Measurements from ENCODE around the gene SMARCD1. TPM values are rescaled to one million over a fixed set of nuclear protein-coding genes. Genes with fewer than 3 reads are reported as not detected.

SMARCD1 gene
- total RNA-seq, 1 donor from 2014 or later = 85.0 TPM

DNA sequence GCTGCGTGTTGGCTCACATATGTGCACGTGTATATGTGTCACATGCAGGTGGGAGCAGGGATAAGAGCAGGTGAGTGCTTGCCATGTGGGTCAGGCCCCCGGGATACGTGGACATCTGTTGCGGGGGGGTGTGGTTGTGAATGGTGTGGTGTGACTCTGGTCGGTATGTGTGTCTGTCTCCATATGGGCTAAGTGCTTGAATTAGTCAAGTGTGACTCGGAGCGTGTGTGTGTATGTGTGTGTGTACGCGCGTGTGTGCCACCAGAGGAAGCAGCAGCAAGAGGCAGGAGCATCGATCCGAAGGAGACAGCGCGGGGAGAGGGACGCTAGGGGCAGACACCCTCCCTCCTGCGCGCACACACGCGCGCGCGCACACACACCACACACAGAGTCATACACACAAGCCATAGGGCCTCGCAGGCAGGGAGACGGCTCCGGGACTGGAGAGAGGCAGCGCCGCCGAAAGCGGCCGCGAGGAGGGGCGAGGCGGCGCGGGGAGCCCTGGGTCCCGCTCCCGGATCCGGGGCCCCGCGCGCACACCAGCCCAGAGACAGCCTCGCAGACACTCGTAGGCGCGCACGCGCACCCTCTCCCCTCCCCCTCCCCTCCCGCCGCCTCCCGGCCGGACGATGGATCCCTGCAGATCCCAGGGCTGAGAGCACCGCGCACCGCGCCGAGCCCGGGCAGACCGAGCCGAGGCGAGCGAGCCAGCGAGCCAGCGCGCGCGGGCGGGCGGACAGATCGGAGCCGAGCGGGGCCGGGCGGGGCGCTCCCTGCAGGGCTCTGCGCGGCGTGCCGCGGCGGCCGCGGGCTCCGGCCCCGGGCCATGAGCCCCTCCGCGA is 27.9 kb upstream of the SMARCD1 start, which contains the start of gene ASIC1:
Gene ASIC1 (plus strand): TSS at position 597 of the 842 bp plus-strand sequence. CDS start 1,171 bp downstream, outside the sequence.
- peak; percentile 17 for DNase-seq (ENCODE audit: low read depth)

DNA sequence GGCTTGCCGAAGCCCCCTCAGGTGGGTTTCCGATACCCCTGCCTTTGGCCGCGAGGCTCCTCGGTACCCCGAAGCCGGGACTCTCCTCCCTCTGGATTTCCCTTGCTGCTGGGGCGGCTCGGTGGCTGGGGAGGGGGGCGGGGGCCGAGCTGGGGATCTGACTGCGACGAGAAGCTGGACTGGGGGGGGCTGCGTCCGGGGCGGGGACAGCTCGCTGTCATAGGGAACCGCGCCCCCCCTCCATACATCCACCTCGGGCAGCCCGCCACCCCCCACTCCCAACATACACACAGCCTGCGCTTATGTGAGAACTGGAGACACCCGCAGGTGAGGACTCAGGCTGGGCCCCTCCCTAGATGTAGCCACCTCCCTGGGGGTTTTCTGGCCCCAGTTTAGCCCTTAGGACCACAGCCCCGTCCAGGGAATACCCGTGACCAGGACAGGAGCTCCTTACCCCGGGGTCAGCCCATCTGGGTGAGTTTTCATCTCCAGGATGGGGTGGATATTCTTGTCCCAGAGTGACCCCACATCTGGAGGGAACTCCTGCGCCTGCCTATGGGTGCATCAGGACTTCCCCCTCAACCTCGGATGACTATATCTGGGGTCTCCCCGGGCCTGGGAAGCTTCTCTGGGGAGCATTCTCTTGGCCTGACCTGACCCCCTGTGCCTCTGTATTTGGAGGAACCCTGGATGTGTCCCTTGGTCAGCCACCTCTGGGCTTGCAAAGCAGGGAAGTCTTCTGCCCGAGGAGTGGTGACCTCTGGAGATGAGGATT is 27.1 kb upstream of the SMARCD1 start:
- DNase-seq (ENCODE audit: low read depth) = no peak

DNA sequence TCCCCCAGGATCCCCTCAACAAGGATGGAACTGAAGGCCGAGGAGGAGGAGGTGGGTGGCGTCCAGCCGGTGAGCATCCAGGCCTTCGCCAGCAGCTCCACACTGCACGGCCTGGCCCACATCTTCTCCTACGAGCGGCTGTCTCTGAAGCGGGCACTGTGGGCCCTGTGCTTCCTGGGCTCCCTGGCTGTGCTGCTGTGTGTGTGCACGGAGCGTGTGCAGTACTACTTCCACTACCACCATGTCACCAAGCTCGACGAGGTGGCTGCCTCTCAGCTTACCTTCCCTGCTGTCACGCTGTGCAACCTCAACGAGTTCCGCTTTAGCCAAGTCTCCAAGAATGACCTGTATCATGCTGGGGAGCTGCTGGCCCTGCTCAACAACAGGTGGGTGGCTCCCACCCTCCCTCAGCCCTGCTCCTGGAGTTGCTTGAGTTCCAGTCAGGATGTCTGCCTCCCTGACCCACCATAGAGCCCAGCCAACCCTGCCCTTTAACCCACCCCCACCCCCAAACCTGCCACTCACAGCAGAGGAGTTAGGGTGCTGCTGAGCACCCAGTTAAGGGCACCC is 26.3 kb upstream of the SMARCD1 start:
- no peak for DNase-seq (ENCODE audit: low read depth)

DNA sequence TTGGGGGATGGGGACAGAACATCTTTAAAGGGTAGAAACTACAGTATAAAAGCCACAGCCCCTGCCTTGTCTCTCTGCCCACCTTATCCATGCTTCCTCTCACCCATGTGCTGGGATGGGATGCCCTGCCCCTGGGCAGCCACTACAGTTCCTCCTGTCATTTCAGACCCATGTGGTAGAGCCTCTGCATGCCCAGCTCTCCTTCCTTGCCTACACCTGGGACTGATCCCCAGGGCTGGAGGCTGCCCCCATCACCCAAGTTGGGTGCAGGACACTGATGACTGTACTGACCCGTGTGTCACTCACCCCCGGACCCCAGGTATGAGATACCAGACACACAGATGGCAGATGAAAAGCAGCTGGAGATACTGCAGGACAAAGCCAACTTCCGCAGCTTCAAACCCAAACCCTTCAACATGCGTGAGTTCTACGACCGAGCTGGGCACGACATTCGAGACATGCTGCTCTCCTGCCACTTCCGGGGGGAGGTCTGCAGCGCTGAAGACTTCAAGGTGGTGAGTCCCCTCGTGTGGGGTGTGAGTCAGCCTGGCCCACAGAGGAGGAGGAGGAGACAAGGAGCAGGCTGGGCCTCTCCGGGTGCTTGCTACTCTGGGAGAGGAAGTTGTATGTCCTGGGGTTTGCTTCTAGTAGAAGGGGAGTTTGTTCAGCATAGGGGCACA is 25.6 kb upstream of the SMARCD1 start:
- DNase-seq (ENCODE audit: low read depth) = no peak

DNA sequence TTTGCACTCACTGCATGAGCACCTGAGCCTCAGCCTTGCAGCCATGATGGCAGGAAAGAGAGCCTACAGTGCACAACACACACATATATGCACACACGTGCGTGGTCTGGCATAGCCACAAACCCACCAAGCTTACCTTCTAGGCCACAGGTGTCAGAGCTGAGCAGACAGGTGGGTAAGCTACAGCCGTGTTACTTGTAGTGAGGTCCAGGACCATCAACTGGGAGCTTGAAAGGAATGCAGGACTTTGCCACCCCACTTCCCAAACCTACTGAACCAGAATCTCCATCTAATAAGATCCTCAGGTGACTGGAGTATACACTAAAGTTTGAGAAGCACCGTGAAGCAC is 25.0 kb upstream of the SMARCD1 start:
- DNase-seq (ENCODE audit: low read depth) = no peak

DNA sequence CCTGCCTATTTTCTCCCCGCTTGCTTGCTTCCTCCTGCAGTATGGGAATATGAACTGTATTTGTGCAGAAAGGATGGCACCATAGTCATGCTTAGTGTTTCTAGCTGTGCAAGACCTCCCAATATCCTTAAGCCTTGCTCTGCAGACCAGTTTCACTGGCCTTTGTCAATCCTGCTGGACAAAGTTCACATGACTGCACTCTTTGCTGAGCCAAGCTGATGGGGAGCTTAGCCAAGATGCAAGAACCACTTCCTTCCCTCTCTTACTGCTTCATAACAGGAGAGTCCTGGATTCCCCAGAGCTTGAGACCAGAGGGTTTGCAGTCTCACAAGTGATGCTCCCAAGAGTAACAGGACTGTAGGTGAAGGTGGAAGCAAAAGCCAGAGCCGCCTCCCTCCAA is 24.0 kb upstream of the SMARCD1 start:
- no peak for DNase-seq (ENCODE audit: low read depth)

DNA sequence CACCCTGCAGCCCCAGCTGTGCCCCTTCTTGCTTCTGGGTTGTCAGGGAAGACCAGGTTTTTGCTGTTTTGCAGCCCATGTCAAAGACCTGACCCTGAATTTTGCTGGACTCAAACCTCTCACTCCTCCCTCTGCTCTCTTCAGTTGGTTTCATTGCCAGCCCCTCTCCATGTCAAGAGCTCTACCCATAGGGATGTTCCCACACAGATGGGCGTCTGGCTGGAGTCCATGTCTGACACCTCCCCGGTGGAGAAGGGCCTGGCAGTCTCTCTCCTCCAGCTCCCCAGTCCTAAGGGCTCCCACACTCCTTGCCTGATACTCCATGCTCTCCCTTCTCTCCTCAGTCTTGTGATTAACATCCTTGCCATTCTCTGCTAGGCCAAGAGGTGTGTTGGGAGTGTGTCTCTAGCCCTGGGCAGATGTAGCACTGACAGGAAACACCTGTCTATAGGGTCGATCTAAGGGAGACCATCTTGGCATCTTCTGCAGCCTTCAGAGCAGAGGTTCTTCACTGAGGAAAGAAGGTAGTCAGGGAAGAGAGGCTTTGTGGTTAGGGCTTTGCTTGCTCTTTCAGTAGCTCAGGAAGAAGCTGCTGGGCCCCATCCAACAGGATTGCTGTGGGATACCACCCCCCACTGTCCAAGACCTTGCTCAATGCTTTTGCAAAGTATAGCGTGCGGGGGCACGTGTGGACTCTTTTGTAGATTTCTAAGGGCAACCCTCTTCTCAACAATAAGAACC is 23.0 kb upstream of the SMARCD1 start:
- no peak for DNase-seq (ENCODE audit: low read depth)

DNA sequence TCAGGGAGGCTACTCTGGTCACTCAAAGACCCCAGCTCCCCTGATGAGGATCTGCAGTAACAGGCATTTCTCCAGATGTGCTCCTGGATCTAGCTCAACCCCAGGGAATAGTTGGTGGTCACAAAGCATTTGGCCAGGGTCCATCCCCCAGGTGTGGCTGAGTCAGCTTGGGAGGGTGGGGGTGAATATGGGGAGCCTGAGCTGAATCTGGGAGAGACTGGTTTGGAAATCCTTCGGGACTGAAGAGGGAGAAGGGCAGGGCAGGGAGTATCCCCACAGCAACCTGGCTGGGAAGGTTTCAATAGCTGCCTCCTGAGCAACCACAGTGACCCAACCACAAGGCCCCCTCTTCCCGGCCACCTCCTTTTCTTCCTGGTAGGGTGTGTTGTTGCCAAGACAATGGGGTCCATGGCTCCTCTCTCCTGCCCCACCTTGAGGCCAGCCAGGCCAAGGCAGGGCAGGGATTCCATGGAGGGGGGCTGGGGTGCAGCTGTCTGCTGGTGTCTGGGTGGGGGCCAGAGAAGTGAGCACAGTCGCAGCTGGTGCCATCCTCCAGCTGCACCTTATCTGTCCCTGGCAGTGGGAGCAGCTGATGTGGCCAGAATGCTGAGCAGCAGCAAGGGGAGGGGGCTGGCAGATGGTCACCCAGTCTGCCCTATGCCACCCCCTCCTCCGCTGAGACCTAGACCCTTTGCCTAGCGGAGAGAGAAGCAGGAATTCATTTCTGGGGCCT is 22.2 kb upstream of the SMARCD1 start:
- DNase-seq (ENCODE audit: low read depth) = peak; percentile 28

DNA sequence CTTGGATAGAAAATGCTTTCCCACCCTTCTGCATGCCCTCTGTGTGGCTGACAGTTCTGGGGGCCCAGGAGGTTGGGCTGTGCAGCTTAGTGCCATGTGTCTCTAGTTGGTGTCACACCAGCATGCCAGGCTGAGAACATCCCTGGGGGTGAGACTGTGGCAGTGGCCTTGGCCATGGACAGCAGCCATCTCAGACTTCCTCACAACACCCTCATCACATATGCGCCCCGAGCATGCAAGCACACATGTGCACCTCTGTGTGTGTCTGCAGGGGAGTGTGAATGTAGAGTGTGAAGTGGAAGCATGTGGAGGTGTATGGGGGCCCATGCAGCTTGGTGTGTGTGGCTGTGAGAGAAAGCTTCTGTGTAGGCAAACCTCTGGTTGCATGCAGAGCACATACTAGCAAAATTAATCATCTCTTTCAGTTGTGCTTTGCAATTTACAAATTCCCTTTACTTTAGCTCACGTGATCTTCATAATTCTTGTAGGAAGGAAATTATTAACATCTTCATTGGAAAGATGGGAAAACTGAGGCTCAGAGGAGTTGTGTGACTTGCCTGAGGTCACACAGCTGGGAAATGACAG is 19.3 kb upstream of the SMARCD1 start:
- no peak for DNase-seq (ENCODE audit: low read depth)

DNA sequence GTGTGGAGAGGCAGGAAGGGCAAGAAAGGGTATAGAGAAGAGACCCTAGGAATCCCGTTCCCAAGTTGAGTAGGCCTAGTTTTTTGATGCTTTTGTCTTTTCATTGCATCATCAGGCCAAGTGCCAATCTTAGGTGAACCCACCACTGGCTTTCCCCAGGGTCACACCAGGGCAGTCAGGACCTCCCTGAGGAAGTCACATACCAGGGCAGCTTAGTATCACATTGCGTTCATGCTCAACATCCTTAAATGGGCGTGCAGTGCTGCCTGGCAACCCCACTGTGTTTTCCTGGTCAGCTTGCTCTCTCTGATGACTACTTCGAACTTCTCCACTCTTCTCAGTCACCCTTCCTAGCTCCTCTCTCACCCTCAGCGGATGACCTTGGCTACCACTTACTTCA is 18.7 kb upstream of the SMARCD1 start:
- DNase-seq (ENCODE audit: low read depth) = peak; percentile 90

DNA sequence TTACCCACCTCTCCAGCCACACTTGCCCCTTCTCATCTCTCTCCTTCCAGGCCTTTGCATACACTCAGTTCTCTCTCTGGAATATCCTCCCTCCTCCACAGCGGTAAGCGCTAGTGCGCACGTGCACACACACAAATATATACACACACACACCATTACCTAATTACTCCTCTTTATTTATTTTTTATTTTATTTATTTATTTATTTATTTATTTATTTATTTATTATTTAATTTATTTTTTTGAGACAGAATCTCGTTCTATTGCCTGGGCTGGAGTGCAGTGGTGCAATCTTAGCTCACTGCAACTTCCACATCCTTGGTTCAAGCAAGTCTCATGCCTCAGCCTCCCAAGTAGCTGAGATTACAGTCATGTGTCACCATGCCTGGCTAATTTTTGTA is 16.1 kb upstream of the SMARCD1 start:
- no peak for DNase-seq (ENCODE audit: low read depth)

DNA sequence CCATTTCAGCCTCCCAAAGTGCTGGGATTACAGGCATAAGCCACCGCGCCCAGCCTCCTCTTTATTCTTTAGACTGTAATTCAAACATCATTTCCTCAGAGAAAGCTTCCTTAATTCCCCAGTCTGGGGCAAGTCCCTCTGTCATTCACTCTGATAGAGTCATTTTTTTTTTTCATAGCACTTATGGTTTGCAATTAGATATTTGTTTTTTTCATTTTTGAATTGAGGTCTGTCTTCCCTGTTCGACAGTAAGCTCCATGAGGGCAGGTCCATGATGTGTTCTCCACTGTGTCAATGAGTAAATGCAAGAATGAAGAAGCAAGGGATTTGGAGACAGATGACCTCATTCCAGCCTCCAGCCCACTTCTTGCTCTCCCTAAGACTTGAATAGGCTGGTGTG is 15.6 kb upstream of the SMARCD1 start:
- DNase-seq (ENCODE audit: low read depth) = no peak

DNA sequence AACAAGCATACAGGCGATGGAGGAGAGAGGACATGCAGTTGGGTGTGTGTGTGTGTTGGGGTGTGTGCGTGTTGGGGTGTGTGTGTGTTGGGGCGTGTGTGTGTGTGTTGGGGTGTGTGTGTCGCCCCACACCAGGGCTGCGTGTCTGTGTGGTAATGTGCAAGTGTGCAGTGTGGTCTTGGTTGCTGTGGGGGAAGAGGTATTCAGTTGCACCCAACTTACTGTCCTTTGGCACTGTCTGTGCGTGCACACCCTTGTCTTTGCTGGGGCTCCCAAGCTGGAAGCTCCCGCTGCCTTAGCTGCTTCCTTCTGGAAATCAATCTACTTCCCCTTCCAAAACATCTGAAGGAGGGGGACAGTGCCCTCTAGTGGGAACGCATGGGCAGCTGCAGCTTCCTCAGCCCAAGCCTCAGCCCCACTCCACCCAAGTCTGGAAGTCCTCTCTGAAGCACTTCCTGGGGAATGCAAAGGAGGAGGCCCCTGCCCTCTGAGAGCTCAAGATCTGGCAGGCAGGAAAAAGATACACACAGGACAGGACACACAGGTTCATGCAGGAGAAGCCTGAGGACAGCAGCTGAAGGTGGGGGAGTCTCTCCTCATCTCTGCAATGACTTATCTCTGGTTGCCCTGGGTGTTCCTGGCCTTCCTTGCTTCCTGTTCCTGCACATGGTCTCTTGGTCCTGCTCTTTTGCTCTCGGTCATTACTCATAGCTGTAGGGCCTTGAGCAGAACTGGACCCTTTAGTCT is 14.7 kb upstream of the SMARCD1 start:
- DNase-seq (ENCODE audit: low read depth) = peak; percentile 71

DNA sequence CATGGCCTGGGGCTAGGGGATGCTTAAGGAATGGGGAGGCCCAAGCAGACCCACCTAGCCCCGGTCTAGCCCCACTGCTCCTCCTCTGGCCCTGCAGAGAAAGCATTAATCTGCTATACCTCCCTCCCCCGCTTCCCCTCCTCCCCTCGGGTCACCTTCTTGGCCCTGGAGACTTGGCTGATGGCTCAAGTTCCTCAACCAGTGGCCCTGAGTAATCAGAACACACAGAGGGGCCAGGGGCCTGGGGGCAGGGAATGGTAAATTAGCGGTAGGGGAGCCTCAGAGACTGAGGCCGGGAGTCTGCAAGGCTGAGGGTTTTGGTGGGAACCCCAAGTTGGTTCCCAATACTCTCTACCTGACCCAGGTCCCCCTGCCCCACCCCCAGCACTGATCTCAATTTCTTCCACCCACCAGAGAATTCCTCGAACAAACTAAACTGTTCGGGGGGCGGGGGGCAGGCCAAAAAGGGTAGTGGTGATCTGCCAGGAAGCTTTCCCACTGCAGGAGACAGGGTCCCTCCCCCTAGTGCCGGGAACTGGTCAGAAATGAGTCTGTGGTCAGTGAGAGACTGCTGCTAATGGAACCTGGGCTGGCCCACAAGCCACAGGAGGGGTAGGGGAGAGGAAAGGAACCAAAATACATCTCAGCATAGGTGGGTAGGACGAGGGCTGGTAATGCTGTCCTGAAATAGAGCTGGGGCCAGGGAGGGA is 12.8 kb upstream of the SMARCD1 start:
- DNase-seq (ENCODE audit: low read depth) = no peak

DNA sequence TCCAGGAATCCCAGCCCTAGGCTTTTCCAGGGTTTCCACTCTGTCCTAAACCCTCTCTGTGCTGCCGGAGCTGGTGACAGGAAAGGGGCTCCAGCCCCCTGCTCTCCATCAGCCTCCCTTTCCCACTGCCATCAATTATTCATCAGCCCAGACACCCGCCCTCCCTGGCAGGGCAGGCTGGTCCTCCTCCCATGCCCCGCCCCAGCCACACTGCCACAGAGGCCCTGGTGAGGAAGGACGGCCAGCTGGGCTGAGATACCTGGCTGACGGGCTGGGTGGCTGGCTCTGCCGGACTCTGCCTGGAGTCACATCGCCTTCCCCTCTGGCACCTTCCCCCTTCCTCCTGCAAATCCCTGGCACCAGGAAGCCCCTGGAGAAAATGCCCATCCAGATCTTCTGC is 11.9 kb upstream of the SMARCD1 start:
- no peak for DNase-seq (ENCODE audit: low read depth)

DNA sequence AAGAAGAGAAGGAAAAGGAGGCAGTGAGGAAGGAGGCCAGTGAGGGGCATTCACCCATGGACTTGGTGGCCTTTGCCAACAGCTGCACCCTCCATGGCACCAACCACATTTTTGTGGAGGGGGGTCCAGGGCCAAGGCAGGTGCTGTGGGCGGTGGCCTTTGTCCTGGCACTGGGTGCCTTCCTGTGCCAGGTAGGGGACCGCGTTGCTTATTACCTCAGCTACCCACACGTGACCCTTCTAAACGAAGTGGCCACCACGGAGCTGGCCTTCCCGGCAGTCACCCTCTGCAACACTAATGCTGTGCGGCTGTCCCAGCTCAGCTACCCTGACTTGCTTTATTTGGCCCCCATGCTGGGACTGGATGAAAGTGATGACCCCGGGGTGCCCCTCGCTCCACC is 11.4 kb upstream of the SMARCD1 start:
- DNase-seq (ENCODE audit: low read depth) = no peak

DNA sequence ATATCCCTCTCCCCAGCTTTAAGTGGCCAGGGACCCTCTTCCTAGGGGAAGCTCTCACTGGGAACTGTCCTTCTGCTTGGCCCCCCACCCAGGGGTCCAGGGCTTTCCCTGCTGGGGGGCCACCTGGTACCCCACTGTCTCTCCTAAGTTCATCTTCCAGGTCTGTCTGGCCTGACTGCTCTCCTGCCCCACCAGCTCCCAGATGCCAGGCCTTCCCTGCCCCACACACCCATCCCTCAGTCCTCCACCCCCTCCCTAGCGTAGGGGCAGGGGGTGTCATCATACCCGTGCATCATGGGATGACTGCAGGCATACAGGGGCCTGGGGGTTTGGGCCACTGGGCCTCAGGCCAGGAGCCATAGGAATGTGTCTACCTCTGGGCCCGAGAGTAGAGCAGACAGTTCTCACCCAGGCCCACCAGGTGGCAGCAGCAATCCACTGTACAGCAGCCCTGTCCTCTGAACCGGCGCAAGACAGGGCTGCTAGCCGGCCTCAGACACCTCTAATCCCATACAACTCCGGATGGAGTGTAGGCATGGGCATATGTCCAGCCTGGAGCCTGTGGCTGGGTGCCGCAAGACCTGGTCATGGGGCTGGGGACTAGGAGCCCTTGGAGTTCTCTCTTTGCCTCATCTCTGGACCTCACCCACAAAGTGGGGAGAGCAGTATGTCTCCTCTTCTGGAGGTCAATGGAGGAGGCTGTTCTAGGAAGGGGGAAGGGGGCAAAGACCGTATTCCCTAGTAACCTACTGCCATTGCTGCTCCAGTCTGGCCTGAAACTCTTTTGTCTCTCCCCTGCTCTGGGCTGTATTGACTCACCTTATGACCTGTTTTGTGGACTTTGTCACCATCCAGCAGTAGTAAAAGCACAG is 10.0 kb upstream of the SMARCD1 start:
- DNase-seq (ENCODE audit: low read depth) = peak; percentile 60

DNA sequence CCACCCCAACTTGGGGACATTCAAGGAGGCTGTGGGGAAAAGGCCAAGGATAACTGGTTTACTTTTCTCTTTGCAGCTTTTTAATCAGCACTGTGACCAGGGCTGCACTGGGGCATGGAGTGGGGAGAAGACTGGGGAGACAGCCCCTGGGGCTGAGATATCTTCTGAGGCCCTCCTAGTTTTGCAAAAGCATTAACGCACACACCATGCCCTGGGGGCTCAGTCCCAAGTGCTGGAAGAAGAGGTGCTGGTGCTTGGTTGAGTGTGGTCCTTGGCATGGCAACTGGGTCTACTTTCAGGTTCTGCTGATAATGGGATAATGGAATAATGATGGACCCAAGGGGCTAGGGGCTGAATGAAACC is 9.4 kb upstream of the SMARCD1 start:
- DNase-seq (ENCODE audit: low read depth) = no peak
